Measurements from ENCODE around the gene CFAP65.

DNA sequence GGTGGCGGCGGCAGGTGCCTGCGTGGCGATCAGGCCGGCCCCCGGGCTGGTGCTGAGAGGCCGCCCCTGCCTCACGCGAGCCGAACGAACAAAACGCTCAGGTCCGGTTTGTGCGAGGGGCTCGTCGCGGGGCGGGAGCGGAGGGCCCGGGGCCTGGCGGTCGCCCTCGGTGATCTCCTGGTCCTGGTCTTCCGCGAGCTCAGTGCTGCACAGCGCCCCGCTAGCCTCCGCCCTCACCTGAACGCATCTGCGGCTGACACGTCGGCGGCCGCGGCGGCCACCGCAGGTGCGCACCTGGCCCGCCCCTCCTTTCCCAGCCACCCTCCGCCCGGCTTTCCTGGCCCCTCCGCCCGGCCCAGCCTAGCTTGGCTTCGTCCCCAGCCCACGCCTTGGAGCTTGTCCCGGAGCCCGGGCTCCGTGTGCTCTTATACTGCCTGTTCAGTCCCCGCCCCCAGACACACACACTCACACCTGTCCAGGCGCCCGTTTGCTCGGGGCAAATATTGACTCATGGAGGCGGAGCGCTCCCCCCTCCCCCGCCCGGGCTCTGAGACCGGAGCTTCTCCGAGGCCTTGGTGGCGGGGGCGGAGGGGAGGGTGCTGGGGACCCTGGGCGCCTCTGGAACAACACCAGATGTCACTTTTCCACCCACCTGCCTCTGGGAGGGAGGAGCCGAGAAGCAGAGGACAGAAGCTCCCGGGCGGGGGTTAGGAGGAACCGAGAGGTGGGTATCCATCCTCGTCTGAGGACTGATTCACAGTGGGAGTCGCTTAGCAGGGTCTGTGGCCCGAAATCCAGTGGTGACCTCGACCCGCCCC is 39.5 kb downstream of the CFAP65 start:
- peak in 3 of 4 donors; percentile 61 to 90 (median 79) for TF ChIP-seq POLR2A (IDR thresholded peaks at IDR 0.05)
- TF ChIP-seq CTCF (IDR thresholded peaks at IDR 0.05): no peak
- no peak for TF ChIP-seq EP300 (IDR thresholded peaks at IDR 0.05)

Measured in upper lobe of left lung (tissue), 4 donors.